GM06990 (cell line): ENCODE data around the gene POLA1.

Experiments used
- DNase-seq: peaks from one replicate; pipeline ENCODE4 v3.0.0-alpha.2; 2011; ENCODE audit not compliant: insufficient read length; ENCODE audit errors: extremely low read depth
- H3K27me3 ChIP-seq: replicated peaks from 2 replicates; pipeline ENCODE4 v1.6.0; 2011; ENCODE audit warnings: low read length; ENCODE audit not compliant: control insufficient read depth, insufficient read depth
- H3K36me3 ChIP-seq: 2 replicates; pipeline ENCODE4 v1.5.1; 2011; ENCODE audit warnings: low read length; ENCODE audit not compliant: control insufficient read depth, insufficient read depth
- H3K4me3 ChIP-seq: replicated peaks from 2 replicates; pipeline ENCODE4 v1.5.1; 2011; ENCODE audit warnings: low read depth, mild to moderate bottlenecking, control low read depth, low read length
- TF ChIP-seq, protein P1 (sequence below): IDR thresholded peaks from 2 replicates; pipeline ENCODE4 v1.5.1; 2011; ENCODE audit warnings: low read length, control low read depth, mild to moderate bottlenecking, inconsistent platforms; ENCODE audit not compliant: insufficient read depth, poor library complexity, severe bottlenecking

The POLA1 gene

DNA sequence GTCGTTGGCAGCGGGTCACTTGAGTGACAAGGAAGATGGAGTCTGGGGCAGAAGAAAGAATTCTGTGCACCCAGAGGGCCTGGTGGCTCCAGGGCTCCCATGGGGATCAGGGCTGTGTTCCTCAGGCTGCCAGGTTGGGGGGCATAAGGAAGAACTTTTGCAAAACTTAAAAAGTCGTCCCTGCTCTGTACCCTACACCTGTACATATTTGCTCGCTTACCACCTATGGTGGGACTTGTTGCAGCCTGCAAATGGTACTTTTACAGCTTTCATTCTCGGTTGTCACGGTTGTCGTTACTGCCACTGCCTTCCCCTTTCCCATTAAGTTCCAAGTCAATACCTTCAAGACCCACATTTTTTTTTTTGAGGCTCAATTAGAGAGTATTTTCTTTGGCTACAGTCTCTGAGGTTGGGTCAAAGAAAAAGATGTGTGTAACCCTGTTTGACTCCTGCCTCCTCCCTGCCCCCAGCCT lies 312.9 kb downstream of the POLA1 start:
- TF ChIP-seq, protein P1, sequence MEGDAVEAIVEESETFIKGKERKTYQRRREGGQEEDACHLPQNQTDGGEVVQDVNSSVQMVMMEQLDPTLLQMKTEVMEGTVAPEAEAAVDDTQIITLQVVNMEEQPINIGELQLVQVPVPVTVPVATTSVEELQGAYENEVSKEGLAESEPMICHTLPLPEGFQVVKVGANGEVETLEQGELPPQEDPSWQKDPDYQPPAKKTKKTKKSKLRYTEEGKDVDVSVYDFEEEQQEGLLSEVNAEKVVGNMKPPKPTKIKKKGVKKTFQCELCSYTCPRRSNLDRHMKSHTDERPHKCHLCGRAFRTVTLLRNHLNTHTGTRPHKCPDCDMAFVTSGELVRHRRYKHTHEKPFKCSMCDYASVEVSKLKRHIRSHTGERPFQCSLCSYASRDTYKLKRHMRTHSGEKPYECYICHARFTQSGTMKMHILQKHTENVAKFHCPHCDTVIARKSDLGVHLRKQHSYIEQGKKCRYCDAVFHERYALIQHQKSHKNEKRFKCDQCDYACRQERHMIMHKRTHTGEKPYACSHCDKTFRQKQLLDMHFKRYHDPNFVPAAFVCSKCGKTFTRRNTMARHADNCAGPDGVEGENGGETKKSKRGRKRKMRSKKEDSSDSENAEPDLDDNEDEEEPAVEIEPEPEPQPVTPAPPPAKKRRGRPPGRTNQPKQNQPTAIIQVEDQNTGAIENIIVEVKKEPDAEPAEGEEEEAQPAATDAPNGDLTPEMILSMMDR = no peak
- DNase-seq = no peak
- no peak overlapping the region for H3K4me3 ChIP-seq
- H3K27me3 ChIP-seq = no peaks in the 10 kb centered on the region; the same call in 1 of the 2 replicates
- H3K36me3 ChIP-seq = no peaks in the 10 kb centered on the region

DNA sequence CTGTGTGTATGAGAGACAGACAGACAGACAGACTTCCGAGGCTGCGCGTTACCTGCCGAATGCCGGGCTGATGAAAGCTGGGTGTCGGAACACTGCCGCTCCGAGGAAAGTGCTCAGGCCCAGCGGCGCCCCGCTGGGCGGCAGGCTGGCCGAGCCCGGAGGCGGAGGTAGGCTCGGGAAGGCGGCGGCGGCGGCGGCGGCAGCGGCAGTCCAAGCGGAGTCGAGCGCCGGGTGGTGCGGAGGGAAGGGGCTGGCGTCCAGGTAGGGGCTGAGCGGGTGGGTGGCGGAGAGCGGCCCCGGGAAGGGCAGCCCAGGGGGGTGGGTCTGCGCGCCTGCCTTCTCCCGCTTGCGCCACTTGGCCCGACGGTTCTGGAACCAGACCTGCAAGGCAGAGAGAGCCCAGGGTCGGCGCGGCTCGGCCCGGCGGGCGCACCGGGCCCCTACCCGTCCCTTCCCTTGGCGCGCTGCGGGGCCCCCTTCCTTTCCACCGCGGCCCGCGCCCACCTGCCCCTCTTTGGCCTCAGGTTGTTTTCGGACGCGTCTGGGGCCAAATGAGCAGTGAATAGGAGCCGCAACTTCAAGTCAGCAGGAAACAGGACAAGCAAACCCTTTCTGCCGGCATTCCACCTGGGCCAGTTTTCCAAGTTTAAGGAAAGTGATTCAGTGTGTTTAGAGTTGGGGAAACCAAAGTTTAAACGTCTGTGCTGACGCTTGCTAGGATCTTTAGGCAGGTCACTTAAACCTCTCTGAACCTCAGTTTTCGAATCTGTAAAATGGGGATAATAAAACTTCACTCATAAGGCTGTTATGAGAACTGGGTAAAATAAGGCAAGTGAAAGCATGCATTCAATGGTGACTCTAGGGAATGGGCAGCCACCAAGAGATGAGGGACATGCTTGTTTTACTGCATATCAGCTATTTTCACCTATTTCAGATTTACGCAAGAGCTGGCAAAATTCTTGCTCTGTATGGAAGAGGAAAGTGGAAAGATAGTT lies 313.6 kb downstream of the POLA1 start:
- H3K36me3 ChIP-seq = no peaks in the 10 kb centered on the region
- no peaks in the 10 kb centered on the region; the same call in 1 of the 2 replicates for H3K27me3 ChIP-seq
- H3K4me3 ChIP-seq = no peak overlapping the region
- no peak for DNase-seq
- TF ChIP-seq, protein P1 = no peak

DNA sequence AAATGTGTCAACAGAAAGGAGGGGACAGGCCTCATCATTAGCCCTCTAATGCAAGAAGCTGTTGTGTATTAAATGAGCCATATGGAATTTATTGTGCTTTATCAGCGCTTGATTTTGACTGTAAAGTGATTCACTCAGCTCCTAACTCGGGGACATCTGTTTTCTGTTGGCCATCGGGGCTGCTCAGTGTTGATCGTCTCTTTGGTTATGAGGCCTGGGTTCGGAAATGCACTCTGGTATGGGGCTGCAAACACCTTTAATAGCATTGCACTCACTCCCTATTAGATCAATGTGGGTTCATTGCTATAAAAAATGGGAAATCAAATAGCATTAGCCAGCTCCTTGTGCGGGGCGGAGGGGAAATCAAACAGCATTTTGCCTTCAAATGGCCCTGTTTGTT lies 315.7 kb downstream of the POLA1 start:
- no peaks in the 10 kb centered on the region for H3K36me3 ChIP-seq
- DNase-seq = no peak
- H3K4me3 ChIP-seq = no peak overlapping the region
- TF ChIP-seq, protein P1 = no peak
- no peaks in the 10 kb centered on the region; the same call in 1 of the 2 replicates for H3K27me3 ChIP-seq

DNA sequence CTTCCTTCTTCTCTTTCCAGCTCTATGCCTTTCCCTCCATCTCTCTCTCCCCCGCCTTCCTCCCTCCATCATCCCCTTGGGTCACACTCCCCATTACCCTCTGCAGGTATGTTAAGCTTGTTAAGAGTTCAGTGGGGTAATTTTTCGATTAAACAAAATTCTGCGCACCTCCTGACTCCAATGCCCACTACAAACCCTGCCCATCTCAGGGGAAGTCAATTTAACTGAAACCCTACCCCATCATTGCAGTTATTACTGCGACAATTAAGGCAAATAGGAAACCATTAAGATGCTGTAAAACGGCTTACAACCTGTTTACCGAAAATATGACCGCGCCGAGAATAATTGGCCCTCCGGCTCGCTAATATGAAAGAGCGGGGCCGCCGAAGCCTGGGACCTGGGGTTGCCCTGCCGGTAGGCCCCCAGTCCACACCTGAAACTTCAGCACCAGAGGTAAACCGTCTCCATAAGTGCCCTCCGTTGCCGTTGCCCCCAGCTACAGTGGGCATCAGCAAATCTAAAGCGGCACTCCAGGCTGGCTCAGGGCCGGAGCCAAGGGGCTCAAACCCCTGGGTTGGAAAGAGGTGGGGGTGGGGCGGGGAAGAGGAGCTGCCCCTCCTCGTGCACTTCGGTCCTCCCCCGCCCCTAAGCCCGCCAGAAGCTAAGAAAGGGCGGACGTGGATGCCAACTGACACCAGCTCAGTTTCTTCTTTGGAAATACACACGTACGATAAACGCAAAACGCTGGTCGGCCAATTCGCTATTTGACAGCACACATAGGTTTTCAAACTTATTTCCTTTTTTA lies 317.3 kb downstream of the POLA1 start:
- H3K27me3 ChIP-seq = no peaks in the 10 kb centered on the region; the same call in 1 of the 2 replicates
- H3K4me3 ChIP-seq = no peak overlapping the region
- TF ChIP-seq, protein P1 = no peak
- no peak for DNase-seq
- H3K36me3 ChIP-seq = no peaks in the 10 kb centered on the region

DNA sequence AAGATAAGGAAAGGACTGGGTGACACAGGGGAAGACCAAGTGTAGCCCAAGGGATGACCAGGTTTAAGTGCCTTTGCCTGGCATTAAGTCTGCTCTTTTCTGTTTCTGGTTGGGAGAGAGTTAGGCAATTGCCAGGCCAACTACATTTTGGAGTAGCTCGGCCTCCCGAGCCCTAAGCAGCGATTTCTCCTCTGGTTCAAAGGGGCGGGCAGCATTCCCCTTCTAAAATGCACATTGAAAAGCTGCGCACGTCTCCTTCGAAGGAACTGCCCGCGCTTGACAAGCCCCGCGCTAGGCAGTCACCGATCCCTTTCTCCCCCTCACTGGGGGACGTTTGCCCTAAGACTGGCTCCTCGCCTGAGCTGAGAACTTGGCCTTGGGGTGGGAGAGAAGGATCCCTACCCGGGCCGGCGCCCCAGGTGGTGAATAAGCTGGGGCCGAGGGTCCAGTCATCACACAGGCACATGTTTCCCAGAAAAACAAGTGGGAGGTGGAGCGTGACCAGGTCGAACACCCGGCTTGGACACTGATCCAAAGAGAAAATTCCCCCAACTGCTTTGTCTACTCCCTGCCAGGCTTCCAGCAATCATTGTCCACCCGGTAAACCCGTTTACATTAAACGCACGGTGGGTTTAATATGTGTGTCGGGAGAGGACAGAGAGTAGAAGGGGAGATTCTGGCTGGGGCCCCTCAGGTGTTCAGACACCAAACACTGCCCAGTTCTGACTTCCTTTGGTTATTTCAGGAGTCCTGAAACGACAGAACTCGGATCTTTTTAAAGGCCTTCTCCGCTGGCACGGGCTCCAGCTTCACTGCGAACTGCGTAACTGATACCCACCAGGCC lies 318.1 kb downstream of the POLA1 start:
- DNase-seq = no peak
- Histone ChIP-seq H3K27me3 (no peaks in the 10 kb centered on the region; the same call in 1 of the 2 replicates), H3K36me3 (no peaks in the 10 kb centered on the region), H3K4me3 (no peak overlapping the region)
- TF ChIP-seq, protein P1 = no peak
